Stimulated activated CD4-positive, alpha-beta T cell treated with anti-CD3 and anti-CD28 coated beads, Interleukin-1b, Interleukin-23, amount 100 ng/mL, for 1 hour (primary cell): Measurements from ENCODE around the gene ARHGAP26.
"Not testable (repeated sequence)": the region's sequence is repeated elsewhere in the genome, so short reads cannot be mapped to it uniquely, and the experiment has no call there.

Source experiments
- DNase-seq, 2 donors: peaks; one replicate each; pipeline ENCODE4 v3.0.0-alpha.2; 2020; ENCODE audit warnings: low read depth in 2 of 2

Gene ARHGAP26

DNA sequence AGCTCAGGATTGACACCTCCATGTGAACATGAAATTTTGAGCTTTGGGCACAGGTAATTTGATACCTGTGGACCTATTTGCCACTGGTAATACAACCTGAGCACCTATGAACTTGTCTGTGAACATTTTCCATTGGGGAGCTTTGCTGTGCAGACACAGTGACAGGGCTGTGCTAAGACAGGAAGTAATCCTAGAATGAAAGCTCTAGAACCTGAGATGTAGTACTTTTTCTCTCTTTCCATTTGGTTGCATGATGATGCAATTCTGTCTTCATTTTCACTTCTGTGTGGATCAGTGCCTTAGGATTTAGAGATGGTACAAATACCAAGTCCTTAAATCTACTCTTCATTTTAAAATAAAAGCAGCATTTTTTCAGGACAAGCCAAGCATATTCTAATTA, 416.4 kb downstream of the ARHGAP26 start:
- DNase-seq, result no peak

DNA sequence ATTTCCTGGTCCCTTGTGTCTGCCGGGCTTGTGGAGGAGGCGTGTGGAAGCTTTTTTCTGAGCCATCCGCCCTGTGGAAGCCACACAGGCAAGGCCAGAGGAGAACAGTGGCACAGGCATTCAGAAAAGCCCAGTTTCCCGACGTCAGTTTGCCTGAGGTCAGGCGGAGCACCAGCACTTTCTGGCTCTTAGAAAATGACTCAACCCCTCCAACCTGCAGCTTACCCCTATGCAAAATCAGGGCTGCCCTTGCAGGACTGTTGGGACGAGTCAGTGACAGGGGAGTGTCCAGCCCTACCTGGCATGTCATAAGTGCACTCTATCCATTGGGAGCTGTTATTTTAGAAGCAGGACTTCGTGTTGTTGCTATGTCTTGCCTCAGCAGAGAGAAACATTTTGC, 417.3 kb downstream of the ARHGAP26 start:
- no peak for DNase-seq

DNA sequence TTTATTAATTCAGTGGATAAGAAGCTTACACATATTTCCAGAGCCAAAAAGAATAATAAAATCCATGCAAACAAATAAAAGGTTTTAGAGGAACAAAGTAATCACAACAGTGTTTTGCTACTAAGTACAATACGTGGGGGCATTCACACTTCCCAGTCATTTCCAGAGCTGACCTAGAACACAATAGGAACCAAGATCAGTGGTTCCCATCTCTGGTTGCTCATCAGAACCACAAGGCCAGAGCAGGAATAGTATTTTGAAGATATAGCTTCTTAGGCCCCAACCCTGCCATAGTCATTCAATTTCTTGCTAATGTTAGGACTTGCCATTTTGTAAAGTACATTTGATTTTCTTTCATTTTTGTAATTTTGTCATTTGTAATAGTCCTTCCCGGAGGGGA, 417.9 kb downstream of the ARHGAP26 start:
- no peak for DNase-seq

DNA sequence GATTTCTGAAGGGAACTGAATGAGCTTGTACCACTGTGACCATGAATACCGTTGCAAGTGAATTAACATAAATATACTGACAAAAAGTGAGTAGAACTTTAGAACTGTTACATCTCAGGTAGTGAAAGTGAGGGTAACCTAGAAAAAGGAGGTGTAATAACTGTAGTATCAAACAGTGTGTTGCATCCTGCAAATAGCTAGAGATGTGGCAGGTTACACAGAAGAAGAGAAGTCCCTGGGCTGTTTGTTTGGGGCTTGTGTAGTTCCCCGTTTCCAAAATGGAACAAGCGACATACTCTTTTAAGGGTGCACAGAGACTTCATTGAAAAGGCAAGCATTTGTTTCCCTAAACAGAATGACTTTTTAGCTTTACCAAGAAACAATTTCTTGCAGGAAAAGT, 418.5 kb downstream of the ARHGAP26 start:
- no peak for DNase-seq

DNA sequence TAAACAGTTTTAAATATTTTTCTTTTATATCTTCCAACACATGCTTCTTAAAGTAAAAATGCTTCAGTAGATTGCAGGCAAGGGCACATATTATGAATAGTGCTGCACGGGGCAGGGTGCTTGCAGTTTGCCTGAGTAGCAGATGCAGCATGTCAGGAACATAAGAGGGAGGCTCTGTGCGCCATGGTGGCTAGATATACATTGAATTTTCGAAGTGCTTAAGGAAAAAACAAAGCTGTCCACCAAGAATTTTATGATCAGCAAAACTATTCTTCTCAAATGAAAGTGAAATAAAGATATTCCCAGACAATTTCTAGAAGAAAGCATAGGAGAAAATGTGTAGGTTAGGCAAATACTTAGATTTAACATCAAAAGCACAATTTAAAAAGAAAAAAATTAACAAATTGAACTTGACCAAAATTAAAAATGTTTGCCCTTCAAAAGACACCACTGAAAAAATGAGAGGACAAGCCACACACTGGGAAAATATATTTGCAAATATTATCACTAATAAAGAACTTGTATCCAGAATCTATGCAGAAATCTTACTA, 420.2 kb downstream of the ARHGAP26 start:
- DNase-seq, result no peak

DNA sequence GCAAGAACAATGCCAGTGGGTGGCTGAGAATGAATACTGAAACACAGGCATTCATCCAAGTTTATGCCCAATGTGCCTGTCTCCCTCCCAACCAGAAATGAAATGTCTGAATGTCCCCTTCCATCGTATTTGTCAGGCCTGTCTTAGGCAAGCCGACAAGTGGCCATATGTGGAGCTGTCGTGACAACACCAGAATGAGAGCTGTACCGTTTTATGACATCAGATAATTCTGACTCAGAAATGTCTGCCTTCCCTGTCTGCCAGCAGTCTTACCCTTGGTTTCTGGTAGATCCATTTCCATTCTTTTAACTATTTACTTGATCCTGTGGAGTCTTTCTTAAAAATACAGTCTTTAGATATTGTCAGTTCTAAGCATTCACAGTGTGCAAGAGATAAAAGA, 421.5 kb downstream of the ARHGAP26 start:
- DNase-seq, result no peak

DNA sequence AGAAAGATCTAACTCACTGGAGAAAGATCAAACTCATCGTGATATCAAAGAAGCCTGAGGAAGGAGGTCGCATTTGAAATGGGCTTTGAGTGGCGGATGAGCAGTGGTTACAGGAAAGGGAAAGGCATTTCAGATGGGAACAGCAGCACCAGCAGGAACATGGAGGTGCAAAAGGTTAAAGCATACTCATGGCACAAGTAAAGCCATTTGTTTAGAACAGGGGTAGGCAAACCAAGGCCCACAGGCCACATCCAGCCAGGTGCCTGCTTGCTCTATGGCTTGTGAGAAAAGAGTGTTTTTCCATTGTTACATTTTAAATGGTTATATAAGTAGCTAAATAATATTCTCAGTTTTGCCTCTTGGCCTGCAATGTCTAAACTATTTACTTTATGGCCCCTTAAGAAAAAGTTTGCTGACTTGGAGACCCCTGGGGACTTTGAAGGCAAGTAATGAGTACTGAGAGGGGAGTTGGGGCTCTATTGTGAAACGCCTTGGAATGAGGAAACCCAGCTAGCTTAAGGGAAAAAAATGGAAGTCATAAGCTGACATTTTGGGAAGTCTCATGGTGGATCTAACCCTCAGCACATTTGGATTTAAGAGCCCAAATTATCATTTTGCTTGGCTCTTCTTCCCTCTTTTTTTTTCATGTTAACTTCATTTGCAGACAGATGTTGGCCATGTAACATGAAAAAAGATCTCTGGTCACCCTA, 422.2 kb downstream of the ARHGAP26 start:
- DNase-seq, result no peak

DNA sequence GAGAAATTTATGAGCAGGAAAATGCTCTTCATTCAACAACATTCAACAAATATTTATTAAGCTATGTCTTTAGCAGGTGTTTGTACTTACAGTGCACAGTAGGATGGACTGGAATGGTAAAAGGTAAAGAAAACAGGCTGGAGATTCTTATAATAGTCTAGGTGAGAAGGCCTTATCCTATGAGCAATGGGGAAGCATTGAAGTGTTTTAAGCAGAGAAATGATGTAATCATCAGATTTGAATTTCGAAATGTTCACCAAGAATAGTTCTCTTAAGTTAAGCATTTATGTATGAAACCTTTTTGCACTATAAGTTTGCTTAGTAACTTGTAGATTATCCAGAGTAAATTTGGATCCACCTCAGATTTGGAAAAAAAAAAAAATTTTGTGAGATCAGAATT, 424.0 kb downstream of the ARHGAP26 start:
- DNase-seq, result no peak

DNA sequence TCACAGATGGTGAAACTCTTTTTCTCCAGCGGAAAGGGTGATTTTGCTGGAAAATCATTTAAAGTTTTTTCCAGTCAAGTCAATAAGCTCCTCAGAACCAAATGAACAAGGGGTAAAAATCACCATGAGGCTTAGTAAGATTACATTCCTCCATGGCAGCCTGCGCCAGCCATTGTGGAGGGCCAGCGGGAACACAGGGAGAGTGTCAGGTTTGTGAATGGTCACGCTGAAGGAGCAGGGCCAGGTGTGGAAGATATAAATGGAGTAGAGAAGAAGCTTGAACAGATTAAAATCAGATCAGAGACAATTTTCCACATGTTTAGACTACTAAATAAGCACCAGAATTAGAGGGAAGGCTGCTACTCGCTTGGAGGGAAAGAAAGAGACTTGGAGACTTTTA, 424.5 kb downstream of the ARHGAP26 start:
- no peak for DNase-seq

DNA sequence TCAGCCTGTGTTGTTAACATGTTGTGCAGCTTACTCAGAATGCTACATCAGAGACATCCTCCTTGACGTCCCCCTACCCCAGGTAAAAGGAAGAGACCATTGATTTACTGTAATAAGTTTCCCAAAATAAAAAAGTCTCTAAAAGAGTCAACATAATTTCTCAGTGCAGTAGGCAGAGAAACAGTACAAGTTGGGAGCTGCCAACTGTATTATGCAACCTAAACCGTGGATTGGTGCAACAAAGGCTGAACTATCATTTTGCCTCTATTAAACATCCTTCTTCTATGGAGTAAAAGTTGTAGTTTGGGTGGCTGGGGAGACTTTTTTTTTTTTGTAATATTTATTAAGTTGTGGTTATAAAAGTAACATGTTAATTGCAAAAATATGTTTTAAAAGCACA, 425.3 kb downstream of the ARHGAP26 start:
- no peak for DNase-seq

DNA sequence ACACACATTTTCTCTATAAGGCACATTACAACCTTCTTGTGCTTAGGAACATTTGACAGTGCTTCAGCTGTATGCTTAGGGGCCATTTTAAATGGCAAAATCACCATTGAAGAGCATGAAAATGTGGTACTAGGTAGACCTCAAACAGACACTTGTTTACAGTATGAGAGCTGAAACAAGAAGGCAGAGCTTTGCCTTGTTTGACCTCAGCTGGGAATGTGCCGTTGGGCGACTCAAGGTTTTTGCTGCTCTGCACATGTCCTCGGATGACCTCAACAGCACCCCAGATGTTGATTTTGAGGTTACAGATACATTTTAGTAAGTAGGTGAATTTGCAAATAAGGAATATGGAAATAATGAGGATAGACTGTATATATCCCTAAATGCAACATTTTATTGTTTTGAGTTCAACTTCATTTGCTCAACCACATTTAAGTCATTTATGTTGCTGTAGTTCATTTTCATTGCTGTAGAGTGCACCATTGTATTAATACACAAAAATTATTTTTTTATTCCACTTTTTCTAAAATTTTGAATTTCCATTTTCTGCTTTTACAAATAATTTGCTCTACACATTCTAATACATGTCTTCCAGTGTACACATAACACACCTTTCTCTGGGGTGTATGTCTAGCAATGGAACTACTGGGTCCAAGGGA, 426.6 kb downstream of the ARHGAP26 start:
- no peak for DNase-seq

DNA sequence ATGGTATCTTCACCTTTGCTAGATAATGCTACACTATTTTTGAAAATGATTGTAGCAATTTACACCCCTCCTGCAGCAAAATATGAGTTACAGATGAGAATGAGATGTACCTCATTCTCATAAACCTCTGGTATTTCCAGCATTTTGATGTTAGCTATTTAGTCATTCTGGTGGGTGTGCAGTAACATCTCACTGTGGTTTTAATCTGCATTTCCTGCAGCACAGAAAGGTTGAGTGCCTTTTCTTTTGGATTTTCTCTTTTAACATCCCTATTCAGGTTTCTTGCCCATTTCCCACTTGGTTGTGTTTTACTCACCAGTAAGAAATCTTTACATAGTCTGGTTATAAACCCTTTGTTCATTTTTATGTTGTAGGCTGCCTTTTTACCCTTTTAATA, 427.1 kb downstream of the ARHGAP26 start:
- DNase-seq, result no peak

DNA sequence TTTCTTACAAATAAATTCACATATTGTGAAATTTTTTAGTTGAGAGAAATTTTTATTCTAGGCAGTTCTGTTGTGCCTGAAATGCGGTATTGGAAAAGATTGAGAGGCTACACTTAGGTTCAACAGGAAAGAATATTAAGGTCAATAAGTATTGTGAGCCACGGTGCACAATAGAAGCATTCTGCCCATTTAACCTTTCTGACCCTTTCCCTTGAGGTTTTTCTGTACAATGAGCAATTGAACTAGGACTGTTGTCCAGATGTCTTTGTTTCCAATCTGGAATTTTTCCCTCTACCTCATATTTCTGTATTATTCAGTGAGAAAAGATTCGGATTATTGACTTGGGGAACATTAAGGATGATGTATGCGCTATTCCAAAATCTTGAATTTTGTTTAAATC, 428.2 kb downstream of the ARHGAP26 start:
- no peak for DNase-seq

DNA sequence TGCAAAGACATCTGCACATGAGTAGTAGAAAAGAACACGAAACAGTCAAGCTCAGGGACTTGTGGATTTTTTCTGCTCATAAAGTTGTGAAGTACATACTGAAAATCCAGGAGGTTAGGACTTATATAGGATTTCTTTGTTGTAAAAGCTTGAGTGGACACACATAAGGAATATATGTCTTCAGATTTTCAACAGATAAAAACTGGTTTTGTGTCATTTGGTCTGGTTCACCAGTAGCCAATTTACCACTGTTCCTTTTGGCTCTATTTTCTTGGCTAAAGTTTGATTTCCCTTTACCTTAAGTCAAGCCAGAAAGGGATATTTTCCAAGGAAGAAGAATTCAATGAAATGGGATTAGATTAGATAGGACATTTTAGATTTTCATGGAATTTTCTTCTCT, 429.0 kb downstream of the ARHGAP26 start:
- no peak for DNase-seq

DNA sequence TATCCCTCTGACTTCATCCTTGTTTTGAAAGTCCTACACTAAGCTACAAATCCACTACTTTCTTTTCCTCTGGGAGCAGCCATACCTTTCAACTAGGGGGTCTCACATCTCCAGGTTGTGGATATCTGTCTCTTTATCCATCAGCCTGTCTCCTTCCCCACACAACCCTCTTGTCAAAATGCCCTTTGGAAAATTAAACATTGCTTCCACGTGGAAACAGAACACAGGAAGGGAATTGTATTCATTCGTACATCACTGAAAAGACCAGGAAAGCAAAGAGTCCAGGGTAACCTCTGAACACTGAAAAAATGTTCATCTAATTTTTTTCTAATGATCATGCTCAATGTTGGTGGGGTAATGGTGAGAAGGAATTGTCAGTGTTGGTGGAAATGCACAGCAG, 429.7 kb downstream of the ARHGAP26 start:
- DNase-seq, result no peak

DNA sequence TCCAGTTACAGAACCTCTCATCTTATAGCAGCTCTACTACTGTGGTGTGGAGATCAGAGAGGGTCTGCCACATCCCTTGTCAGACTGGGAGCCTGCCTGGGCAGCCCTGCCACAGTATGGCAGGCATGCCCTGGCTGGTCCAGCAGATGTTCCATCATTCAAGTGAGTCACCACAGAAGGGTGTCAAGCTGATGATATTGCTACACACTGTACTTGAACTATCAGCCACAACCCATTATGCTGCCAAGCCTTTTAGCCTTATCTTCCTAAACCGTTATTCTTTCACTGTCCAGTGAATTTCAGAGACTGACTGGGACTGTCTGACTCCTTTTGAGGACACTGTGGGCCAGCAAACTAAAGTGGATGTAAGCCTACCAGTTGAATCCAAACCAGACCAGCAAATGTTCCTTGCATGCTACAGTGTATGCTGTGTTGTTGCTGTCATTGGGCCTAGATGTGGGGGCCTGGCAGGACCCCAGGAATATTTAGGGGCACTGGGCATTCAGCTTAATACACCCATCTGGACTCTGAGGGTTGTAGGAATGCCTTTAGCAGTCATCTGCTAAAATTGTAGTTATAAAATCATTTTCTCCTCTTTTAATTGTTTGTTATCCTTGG, 430.7 kb downstream of the ARHGAP26 start:
- no peak for DNase-seq

DNA sequence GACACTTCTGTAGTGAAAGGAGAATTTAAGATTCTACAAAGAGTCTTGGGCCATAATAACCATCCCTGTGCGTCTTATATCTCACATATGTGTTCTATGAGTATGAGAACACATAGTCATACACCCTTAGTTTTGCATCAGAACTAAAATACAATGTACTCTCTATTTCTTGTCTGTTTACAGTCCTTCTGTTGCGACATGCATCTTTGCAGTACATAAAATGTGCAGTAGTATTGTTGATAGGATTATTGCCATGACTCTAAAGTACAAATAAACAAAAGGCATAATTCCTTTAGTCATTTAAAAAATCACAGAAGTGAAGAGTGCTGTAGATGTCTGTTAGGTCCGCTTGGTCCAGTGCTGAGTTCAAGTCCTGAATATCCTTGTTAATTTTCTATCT, 431.4 kb downstream of the ARHGAP26 start:
- no peak for DNase-seq

DNA sequence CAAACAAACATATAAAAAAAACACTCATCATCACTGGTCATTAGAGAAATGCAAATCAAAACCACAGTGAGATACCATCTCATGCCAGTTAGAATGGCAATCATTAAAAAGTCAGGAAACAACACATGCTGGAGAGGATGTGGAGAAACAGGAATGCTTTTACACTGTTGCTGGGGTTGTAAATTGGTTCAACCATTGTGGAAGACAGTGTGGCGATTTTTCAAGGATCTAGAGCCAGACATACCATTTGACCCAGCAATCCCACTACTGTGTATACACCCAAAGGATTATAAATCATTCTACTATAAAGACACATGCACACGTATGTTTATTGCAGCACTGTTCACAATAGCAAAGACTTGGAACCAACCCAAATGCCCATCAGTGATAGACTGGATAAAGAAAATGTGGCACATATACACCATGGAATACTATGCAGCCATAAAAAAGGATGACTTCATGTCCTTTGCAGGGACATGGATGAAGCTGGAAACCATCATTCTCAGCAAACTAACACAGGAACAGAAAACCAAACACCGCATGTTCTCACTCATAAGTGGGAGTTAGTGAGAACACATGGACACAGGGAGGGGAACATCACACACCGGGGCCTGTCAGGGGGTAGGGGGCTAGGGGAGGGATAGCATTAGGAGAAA, 433.3 kb downstream of the ARHGAP26 start:
- not testable (repeated sequence) for DNase-seq

DNA sequence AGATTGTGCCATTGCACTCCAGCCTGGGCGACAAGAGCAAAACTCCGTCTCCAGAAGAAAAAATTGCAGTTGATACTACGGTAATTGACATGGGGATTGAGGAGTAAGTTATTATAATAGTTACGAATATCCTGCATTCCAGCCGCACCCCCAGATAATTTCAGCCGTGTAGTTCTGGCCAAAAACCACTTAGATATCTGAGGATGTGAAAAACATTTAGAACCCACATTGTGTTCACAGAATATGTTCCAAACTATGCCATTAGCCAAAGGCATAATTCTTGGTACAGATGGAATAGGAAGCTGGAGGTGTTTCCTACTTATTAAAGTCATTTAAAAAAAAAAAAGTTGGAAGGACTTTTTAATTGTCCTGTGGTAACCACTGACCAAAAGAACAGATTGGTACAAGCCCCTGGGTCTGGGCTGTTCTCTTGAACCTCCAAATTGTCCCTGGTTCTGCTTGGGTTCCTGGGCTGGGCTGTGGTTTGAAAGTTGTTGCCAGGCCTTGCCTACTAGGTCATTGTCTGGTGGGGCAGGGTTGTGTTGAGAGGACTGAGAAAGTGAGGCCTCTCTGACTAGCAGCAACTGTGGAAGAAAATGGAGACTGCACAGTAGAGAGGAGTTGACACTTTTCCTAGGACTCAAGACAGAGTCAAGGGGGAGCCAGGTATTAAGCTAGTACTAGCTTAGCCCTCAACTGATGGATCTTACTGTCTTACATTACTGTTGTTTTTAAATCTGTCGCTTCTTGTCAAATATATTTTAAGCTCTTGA, 434.5 kb downstream of the ARHGAP26 start:
- no peak for DNase-seq

DNA sequence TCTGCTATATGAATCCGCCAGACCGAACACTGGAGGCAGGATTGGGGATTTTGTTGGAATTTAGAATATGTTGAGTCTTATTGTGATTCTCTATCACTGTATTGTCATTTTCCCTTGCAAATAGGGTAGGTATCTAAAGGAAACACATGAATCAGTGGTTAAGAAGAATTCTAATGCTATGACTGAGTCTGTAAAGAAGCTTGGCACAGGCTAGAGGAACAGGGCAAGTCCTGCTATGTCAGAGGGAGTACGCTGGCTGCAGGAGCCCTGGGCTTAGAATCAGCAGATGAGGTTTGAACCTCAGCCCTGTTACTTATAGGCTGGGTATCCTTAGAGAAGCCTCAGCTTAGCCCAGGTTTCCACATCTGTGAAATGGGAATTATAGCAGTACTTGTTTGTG, 435.2 kb downstream of the ARHGAP26 start:
- DNase-seq, result no peak

DNA sequence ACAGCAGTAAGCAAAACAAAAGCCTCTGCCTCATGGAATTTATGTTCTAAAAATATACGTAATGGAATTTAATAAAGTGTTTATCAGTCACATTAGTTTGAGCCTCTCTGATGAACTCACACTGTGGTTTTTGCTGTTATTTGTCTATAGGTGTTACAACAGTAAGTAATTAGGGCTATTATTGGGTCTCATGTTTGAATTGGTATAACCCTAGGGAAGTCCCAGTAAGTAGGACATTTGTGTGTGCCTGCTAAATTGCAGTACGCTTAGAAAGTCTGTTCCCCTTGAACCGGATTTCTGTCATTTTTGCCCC, 435.7 kb downstream of the ARHGAP26 start:
- DNase-seq, result no peak
